Sciatic nerve (tissue), 2 donors: Measurements from ENCODE around the gene MMP21. TPM values are rescaled to one million over a fixed set of nuclear protein-coding genes. Genes with fewer than 3 reads are reported as not detected.

Source experiments
- ATAC-seq: fragments of 200-7000 bp; cut with Tn5 transposase; one replicate; pipeline ENCODE4 v1.9.1; 2020; ENCODE audit warnings: mild to moderate bottlenecking, moderate library complexity
- DNase-seq: peaks from one replicate; pipeline ENCODE4 v3.0.0-alpha.2; 2020; ENCODE audit warnings: low spot score
- intact Hi-C: fragments of 100-400 bp; cut with DNase I; formaldehyde crosslinking; loops from one replicate; pipeline ENCODE4 v1.14.2; 2022
- total RNA-seq: library from RNA; stranded (reverse); fragmentation: NEBNext Ultra II Directional; extraction: Animal tissue kit (Norgen Biotek cat#: 25700); gene quantifications from one replicate; pipeline ENCODE4 v1.2.1, GENCODE V29; 2021
- donor health status: DM: no; HTN: no; CAD: no.
- donor health status: DM: no; HTN: no; CAD: no.

Gene MMP21, protein sequence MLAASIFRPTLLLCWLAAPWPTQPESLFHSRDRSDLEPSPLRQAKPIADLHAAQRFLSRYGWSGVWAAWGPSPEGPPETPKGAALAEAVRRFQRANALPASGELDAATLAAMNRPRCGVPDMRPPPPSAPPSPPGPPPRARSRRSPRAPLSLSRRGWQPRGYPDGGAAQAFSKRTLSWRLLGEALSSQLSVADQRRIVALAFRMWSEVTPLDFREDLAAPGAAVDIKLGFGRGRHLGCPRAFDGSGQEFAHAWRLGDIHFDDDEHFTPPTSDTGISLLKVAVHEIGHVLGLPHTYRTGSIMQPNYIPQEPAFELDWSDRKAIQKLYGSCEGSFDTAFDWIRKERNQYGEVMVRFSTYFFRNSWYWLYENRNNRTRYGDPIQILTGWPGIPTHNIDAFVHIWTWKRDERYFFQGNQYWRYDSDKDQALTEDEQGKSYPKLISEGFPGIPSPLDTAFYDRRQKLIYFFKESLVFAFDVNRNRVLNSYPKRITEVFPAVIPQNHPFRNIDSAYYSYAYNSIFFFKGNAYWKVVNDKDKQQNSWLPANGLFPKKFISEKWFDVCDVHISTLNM
- total RNA-seq: 0.31 TPM

DNA sequence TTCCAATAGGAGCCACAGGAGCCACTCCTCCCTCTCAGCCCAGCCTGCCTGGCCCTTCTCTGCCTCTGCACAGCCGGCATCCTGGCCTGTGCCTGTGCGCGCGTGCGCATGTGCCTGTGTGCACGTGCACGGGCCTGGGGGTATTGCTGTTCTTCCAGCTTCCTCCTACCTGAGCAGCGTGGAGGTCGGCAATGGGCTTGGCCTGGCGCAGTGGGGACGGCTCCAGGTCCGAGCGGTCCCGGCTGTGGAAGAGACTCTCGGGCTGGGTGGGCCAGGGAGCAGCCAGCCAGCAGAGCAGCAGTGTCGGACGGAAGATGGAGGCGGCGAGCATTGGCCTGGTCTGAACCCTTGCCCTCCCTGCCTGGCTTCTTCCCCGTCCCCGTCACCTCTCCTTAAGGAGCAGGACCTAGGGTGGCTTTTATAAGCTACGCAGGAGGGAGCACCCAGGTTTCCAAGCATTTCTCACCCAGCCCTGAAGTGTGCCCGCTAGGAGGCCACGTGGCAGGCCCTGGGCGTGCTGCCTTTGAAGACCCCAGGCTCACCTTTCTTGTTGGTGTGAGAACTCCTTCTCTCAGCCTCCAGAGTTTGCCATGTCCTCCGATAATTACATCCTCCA is at the start of gene MMP21:
MMP21 (minus strand) TSS at position 331 of the 616 bp plus-strand sequence; CDS start at position 331, 0 bp downstream.
- ATAC-seq (no peak), DNase-seq (no peak)
- intact Hi-C loops: no loop called here

DNA sequence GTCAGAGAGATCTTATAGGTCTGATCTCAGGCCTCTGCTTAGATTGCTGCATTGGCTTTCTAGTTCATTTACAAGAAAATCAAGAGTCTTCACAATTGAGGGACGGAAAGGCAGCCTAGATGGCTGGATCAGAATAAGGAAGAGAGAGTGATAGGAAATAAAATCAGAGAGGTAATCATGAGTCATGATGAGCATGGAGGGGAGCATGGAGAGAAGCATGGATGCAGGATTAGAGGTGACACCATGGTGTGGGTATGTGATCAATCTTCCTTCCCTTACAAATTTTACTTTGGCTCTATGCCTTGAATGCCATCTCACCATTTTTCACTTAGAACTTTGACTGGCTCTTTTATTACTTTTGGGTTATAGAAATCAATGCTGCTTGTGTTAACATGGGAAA is 49.1 kb upstream of the MMP21 start:
- intact Hi-C loops: no loop called here
- DNase-seq (no peak), ATAC-seq (no peak)

GRCh38 chr10:125823663-125824251 is 48.1 kb upstream of the MMP21 start:
- intact Hi-C loops: no loop called here
- DNase-seq (no peak), ATAC-seq (peak; percentile 7)

DNA sequence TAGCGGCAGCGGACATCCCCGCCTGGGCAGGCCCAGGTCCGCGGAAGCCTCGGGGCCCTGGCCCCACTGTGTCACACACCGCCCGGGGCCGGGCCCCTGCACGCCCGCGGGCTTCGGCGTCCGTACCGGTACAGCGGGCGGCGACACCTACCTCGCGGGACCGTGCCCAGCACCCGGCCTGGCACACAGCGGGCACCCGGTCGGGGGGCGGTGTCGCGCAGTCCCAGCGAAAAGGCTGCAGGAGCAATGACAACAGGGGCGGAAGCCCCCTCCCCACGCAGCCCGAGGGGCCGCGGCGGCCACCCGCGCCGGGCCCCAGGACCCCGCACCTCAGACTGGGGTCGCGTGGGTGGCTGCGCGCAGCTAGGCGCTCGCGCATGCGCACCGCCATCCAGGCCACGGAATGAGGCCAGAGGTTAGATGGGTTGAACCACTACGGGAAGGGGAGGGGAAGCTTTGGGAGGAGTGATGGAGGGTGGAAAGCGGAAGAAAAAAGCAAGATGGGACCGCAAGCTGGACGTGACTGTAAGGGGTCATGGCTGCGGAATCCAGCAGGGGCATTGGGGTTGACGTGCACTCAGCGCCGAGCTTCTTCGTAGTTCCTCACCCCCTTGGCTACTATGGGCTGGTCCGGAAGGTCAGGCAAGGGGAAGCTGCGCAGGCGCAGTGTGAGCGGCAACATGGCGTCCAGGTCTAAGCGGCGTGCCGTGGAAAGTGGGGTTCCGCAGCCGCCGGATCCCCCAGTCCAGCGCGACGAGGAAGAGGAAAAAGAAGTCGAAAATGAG is 47.4 kb upstream of the MMP21 start, which contains the start of the genes BCCIP and UROS:
BCCIP (plus strand) TSS at position 669 of the 785 bp plus-strand sequence; CDS start at position 681, 12 bp downstream.
UROS (minus strand) TSS at position 381 of the 785 bp plus-strand sequence. CDS start 6,759 bp downstream, outside the sequence.
- peak; percentile 95 for DNase-seq
- peak; percentile 97 for ATAC-seq
- intact Hi-C loops: no loop called here

DNA sequence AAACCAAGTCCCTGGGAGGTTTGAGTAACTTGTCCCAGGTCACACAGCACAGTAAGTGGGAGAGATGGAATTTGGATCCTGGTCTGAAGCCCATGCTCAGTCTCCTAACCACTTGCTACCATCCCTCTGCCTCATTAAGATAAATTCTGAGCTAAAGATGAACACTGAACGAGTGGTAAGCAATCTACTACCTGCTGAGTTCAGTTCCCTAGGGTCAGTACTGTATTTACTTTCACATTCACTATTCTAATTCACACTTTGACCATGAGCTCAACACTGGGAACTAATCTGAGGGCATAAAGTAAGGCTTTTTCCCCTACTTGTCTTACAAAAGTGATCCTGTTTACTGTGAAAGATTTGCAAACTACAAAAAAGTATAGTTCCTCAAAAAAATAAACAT is 45.1 kb upstream of the MMP21 start:
- intact Hi-C loops: no loop called here
- no peak for DNase-seq
- no peak for ATAC-seq

DNA sequence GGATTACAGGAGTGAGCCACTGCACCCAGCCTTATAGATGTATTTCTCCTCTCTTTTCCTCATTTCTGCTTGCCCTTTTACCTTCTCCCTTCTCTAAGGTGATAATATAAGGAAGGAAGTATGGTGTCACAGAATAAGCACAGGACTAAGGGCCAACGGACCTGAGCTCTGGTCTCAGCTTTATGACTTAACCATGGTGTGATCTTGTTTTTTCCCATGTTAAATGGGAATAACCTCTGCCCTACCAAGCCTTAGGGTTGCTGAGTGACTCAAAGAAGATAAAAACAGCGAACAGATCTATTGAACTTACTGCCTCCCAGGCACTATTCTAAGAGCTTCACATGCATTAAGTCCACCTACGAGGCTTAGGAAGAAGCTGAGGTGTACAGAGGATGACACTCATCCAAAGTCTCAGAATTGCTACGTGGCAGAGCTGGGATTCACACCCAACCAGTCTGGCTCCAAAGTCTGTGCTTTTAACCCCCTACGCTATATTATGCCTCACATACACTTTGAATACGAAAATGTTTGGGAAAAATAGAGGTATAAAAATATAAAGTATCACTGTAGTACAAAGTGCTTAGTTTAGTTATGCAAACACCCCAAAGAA is 41.8 kb upstream of the MMP21 start:
- intact Hi-C loops: no loop called here
- DNase-seq (no peak), ATAC-seq (no peak)

DNA sequence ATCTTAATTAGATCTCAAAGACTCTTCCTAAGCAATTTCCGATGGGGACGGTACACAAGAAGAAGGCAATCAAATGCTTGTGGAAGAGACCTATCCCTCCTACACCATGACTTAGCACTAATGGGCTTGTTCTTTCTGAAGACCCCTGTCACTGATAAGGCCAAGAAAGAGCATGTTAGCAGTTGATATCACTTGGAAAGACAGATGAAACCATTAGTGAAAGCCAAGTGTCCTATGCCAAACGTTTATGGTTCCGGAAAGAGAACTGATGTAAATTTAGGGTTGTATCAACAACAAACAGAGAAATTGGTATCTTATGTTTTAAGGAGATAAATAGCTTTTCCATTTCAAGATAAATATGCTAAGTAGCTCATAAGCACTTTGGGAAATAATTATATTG is 40.9 kb upstream of the MMP21 start:
- ATAC-seq (no peak), DNase-seq (no peak)

GRCh38 chr10:125815764-125816163 is 40.1 kb upstream of the MMP21 start:
- no peak for ATAC-seq
- no peak for DNase-seq
- intact Hi-C loops: no loop called here

More for the DNA sequence above, 40.9 kb upstream of the MMP21 start:
- intact Hi-C loops: no loop called here

DNA sequence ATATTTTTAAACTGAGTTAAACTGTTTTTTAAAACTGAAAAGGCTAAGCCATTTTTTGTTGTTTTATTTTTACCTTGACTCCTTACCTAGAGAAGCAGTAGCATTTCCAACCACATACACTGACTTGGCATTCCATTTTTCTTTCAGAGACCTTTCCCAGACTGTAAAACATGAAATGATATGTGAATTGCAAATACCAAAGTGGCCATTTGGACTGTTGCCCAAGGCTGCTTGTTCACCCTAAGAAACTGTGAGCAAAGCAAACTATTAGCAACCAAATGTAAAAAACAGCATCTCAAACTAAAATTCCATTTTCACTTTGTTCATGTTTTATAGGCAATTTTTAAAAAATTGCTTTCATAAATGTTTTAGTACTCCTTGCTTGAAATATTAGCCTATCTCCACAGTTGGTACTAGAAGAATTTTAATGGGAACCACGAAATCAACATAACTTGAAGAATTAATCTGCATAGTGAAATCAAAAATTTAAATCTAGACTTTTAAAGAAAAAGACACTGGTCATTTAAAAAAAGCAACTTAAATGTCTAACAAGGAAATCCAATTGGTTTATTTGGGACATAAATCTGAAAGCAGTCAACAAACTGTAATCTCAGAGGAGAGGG is 36.6 kb upstream of the MMP21 start:
- ATAC-seq (no peak), DNase-seq (no peak)
- intact Hi-C loops: no loop called here

DNA sequence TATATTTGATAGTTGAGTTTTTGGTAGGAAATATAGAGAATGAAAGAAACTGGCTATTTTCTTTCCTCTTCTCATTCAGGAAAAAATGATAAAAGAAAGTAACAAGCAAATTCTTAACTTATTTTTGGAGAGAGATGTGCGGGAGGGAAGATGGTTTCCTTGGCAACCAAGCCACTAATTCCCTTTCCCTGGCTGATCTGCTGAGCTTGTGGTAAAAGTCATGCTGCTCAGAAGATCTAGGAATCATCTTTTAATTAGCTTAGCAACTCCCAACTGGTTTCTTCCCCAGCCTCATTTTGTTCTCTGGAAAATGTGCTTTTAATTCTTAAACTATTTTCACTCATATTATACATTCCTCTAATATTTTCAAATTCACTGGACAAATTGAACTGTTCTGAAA is 35.6 kb upstream of the MMP21 start:
- no peak for ATAC-seq
- intact Hi-C loops: no loop called here

DNA sequence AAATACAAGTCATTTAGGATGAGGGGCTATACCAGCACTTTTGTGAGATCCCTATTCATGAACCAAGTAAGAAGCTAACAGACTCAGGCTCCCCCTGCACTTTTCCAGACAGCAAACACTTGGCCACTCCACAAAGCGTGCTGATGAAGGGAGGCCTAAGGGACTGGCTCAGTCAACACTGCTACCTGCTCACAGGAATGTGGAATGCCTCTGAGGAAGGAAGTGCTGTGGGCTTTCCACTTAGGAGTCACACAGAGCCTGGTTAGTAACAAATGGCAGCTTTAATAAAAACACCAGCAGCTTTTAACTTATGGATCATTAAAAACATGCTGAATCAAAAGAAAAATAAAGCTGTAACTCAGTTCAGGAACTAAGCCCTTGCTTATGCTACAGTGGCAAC is 32.4 kb upstream of the MMP21 start:
- ATAC-seq (no peak), DNase-seq (no peak)
- intact Hi-C loops: no loop called here

More for the DNA sequence above, 35.6 kb upstream of the MMP21 start:
- DNase-seq: no peak

DNA sequence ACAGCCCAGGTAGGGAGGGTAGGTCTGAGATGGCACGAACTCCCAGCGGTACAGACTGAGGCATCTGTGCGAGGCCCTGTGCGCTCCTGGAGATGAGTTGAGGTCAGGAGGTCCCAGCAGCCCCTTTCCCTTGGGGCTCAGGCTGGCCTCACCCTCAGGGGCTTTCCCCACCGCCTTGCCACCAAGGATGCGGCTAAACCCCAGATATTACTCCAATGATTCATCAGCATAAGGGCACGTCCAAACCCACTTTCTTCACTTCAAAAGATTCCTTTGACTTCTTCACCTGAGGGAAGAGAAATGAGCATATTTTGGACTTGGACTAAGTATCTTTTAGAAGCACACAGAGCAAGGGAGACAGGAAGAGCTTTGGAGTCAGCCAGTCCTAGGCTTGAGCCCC is 27.1 kb upstream of the MMP21 start:
- intact Hi-C loops: no loop called here
- no peak for DNase-seq
- ATAC-seq: no peak

DNA sequence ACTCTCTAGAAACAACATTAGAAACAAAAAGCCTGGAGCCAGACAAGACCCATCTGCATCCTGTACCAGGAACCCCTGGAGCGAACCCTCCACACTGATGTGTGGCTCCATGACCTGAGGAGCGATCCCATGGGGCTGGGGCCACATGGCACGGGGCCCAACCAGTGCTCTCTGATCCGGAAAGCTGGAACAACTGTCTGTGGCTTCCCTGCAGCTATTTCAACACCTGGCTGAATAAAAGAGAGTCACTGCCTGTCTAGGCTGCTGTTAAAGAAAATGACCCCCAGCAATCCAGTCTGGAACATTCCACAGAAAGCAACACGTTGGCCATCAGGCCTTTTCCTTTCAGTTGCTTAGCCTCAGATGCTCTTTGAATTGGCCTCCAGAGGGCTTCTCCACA is 26.5 kb upstream of the MMP21 start:
- no peak for ATAC-seq
- DNase-seq: no peak

DNA sequence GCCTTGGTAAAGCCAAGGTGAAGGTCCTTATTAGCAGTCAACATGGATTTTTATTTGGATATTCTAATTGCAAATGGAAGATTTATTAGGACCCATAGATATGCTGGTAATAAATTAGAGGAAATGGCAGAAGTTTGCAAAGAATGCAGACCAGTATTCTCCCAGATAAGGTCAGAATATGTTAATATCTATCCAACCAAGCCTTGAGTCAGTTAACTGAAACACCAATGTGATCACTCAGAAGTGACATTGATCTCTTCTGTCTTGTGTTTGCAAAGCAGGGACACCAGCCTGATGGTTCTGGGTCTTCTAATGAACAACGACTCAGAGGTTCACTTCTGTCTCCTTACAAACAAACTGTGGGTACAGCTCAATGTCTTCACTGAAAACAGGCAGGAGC is 26.0 kb upstream of the MMP21 start:
- intact Hi-C loops: no loop called here
- DNase-seq: no peak
- ATAC-seq: no peak

More for the DNA sequence above, 26.5 kb upstream of the MMP21 start:
- intact Hi-C loops: no loop called here

- ATAC-seq (no peak), DNase-seq (no peak)
- intact Hi-C loops: no loop called here
These were observed 24.0 kb upstream of the MMP21 start for GRCh38 chr10:125799451-125800182.

DNA sequence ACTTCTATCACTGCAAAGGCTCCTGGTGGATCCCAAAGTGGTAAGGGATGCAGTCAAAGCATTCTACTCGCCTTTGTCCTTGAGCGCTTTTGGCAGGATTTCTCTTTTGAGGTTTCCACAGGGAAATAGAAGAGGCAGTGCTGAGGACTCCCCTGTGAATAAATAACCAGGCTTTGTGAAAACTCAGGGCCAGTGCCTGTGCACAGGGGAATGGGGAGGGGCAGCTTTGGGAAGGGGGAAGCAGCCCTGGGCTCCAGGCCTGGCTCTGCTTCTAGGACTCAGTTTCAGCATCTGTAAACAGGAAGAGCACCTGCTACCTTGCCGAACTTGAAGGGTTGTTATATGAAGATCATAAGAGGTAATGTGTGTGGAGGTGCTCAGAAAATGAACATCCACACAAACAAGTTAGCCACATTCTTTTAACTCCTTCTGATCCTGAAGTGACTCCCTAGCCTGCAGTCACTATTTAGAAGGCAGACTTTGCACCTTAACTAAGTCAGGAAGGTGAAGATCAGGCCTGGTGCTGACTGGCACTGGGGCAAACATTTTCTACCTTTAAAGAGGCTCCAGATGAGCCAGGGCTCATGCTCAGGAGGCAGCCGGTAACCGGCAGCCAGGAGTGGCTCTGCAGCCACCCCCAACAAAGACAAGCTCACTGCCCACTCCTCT is 22.5 kb upstream of the MMP21 start:
- intact Hi-C loops: no loop called here
- DNase-seq (no peak), ATAC-seq (no peak)

GRCh38 chr10:125797424-125797823 is 21.8 kb upstream of the MMP21 start:
- intact Hi-C loops: no loop called here
- no peak for DNase-seq
- ATAC-seq: no peak
